Chondrocyte (in vitro differentiated cells): Measurements from ENCODE around the gene INPP5K. TPM values are rescaled to one million over a fixed set of nuclear protein-coding genes. Genes with fewer than 3 reads are reported as not detected.
"Not testable (repeated sequence)": the region's sequence is repeated elsewhere in the genome, so short reads cannot be mapped to it uniquely, and the experiment has no call there.

Experiments
- DNase-seq: peaks from one replicate; pipeline ENCODE4 v3.0.0; 2021; ENCODE audit warnings: mixed read lengths, low spot score
- H3K27ac Mint-ChIP-seq: one replicate; pipeline ENCODE4 v1.8.0; 2021; ENCODE audit warnings: mild to moderate bottlenecking, moderate library complexity, mixed read lengths; ENCODE audit not compliant: unreplicated experiment
- H3K27me3 Mint-ChIP-seq: 2 replicates; pipeline ENCODE4 v1.8.0; 2021; ENCODE audit warnings: low read depth, mixed read lengths
- H3K36me3 Mint-ChIP-seq: 2 replicates; pipeline ENCODE4 v1.8.0; 2021; ENCODE audit warnings: low read depth, mixed read lengths
- H3K4me1 Mint-ChIP-seq: 2 replicates; pipeline ENCODE4 v1.8.0; 2021; ENCODE audit warnings: low read depth, mild to moderate bottlenecking, mixed read lengths
- H3K4me3 Mint-ChIP-seq: one replicate; pipeline ENCODE4 v1.8.0; 2021; ENCODE audit warnings: mild to moderate bottlenecking, moderate library complexity, mixed read lengths; ENCODE audit not compliant: unreplicated experiment
- H3K9me3 Mint-ChIP-seq: 2 replicates; pipeline ENCODE4 v1.8.0; 2021; ENCODE audit warnings: low read depth, mixed read lengths
- total RNA-seq: library from RNA; stranded (reverse); gene quantifications from 3 replicates; pipeline ENCODE4 v1.2.1, GENCODE V29; 2021
- TF ChIP-seq, protein P1 (sequence below): fragments of 200-600 bp; sonication (generic); IDR thresholded peaks from 2 replicates; pipeline ENCODE4 v1.5.0; 2021; ENCODE audit warnings: antibody characterized with exemption, mild to moderate bottlenecking, moderate library complexity

The INPP5K gene
- total RNA-seq, 1 donor from 2014 or later: 34.3 TPM

DNA sequence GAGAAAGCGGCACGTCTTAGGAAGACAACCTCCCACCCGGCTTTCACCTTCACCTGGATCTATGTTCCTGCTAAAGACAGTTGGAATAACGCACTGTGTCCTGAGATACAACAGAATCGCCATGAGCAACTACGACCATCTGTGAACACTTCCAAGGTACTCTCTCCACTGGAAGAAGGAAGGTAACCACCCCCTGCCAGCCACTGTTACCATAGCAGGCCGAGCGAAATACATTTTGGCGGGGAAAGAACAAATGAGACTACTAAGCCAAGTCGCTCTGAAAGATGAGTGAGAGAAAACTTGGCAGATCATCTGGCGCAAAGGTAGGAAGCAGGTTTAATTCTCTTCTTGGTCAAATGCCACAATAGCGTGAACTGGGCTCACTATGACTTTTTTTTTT is 70.2 kb downstream of the INPP5K start:
- Mint-ChIP-seq H3K4me3 (no peak overlapping the region), H3K4me1 (peaks cover 30% of the 10 kb centered on the region), H3K9me3 (no peaks in the 10 kb centered on the region), H3K27ac (peak overlapping the region; percentile 37), H3K36me3 (peaks cover 2% of the 10 kb centered on the region), H3K27me3 (no peaks in the 10 kb centered on the region)
- TF ChIP-seq, protein P1, sequence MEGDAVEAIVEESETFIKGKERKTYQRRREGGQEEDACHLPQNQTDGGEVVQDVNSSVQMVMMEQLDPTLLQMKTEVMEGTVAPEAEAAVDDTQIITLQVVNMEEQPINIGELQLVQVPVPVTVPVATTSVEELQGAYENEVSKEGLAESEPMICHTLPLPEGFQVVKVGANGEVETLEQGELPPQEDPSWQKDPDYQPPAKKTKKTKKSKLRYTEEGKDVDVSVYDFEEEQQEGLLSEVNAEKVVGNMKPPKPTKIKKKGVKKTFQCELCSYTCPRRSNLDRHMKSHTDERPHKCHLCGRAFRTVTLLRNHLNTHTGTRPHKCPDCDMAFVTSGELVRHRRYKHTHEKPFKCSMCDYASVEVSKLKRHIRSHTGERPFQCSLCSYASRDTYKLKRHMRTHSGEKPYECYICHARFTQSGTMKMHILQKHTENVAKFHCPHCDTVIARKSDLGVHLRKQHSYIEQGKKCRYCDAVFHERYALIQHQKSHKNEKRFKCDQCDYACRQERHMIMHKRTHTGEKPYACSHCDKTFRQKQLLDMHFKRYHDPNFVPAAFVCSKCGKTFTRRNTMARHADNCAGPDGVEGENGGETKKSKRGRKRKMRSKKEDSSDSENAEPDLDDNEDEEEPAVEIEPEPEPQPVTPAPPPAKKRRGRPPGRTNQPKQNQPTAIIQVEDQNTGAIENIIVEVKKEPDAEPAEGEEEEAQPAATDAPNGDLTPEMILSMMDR: no peak
- no peak for DNase-seq

GRCh38 chr17:1445695-1446094 is 70.7 kb downstream of the INPP5K start:
- H3K9me3 Mint-ChIP-seq, H3K27me3 Mint-ChIP-seq, H3K27ac Mint-ChIP-seq, DNase-seq, H3K4me3 Mint-ChIP-seq, H3K36me3 Mint-ChIP-seq: not testable (repeated sequence)
- H3K4me1 Mint-ChIP-seq: peaks cover 30% of the 10 kb centered on the region

Other genes starting within 250 kb of the INPP5K start
- gene BHLHA9, start 246.2 kb downstream of the INPP5K start, total RNA-seq: not detected in 3 replicates
- not detected in 3 replicates for gene TRARG1, start 236.9 kb downstream of the INPP5K start, total RNA-seq
- gene YWHAE, start 116.4 kb downstream of the INPP5K start, total RNA-seq: 362 to 407 TPM (median 372 TPM) in 3 replicates
- 65.8 to 70.4 TPM (median 70.4 TPM) in 3 replicates for gene CRK, start 60.4 kb downstream of the INPP5K start, total RNA-seq
- gene MYO1C, start 23.9 kb downstream of the INPP5K start, total RNA-seq: 216 to 329 TPM (median 329 TPM) in 3 replicates
- 60.7 to 69.1 TPM (median 68.2 TPM) in 3 replicates for gene PITPNA, start 46.2 kb upstream of the INPP5K start, total RNA-seq
- gene SLC43A2, start 112.2 kb upstream of the INPP5K start, total RNA-seq: 3.0 to 3.7 TPM (median 3.3 TPM) in 3 replicates
- 0.42 to 0.64 TPM (median 0.51 TPM) in 3 replicates for gene SCARF1, start 129.1 kb upstream of the INPP5K start, total RNA-seq
- gene RILP, start 133.3 kb upstream of the INPP5K start, total RNA-seq: 1.8 to 2.0 TPM (median 1.8 TPM) in 3 replicates
- 164 to 235 TPM (median 164 TPM) in 3 replicates for gene PRPF8, start 168.3 kb upstream of the INPP5K start, total RNA-seq
- gene TLCD2, start 193.8 kb upstream of the INPP5K start, total RNA-seq: 5.6 to 9.5 TPM (median 9.2 TPM) in 3 replicates
- gene WDR81, start 208.1 kb upstream of the INPP5K start, total RNA-seq: 14.8 to 18.6 TPM (median 16.2 TPM) in 3 replicates
- 0.15 to 0.24 TPM (median 0.15 TPM) in 3 replicates for gene SERPINF2, start 226.3 kb upstream of the INPP5K start, total RNA-seq
- 14.6 to 69.2 TPM (median 15.2 TPM) in 3 replicates for gene SERPINF1, start 245.4 kb upstream of the INPP5K start, total RNA-seq